Measurements from ENCODE around the gene UBE2E2. TPM values are rescaled to one million over a fixed set of nuclear protein-coding genes. Genes with fewer than 3 reads are reported as not detected.
"Not testable (repeated sequence)": the region's sequence is repeated elsewhere in the genome, so short reads cannot be mapped to it uniquely, and the experiment has no call there.

The UBE2E2 gene
- total RNA-seq, 1 donor from 2014 or later, result 13.9 TPM

DNA sequence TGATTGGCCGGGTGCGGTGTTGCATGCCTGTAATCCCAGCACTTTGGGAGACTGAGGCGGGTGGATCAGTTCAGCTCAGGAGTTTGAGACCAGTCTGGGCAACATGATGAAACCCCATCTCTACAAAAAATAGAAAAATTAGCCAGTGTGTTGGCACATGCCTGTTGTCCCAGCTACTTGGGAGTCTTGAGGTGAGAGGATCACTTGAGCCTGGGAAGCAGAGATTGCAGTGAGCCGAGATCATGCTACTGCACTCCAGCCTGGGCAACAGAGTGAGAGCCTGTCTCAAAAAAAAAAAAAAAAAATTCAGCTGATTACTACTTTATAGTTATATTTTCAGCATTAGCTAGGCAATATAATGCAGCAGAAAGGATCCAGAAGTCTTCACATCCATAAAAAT is 133.7 kb downstream of the UBE2E2 start:
- H3K4me1 Mint-ChIP-seq (ENCODE audit: low read depth); H3K27me3 Mint-ChIP-seq (ENCODE audit: insufficient read depth); H3K9me3 Mint-ChIP-seq; H3K27ac Mint-ChIP-seq; DNase-seq (ENCODE audit: low spot score); intact Hi-C loops (cut with micrococcal nuclease); H3K36me3 Mint-ChIP-seq (ENCODE audit: low read depth); H3K4me3 Mint-ChIP-seq: not testable (repeated sequence)

DNA sequence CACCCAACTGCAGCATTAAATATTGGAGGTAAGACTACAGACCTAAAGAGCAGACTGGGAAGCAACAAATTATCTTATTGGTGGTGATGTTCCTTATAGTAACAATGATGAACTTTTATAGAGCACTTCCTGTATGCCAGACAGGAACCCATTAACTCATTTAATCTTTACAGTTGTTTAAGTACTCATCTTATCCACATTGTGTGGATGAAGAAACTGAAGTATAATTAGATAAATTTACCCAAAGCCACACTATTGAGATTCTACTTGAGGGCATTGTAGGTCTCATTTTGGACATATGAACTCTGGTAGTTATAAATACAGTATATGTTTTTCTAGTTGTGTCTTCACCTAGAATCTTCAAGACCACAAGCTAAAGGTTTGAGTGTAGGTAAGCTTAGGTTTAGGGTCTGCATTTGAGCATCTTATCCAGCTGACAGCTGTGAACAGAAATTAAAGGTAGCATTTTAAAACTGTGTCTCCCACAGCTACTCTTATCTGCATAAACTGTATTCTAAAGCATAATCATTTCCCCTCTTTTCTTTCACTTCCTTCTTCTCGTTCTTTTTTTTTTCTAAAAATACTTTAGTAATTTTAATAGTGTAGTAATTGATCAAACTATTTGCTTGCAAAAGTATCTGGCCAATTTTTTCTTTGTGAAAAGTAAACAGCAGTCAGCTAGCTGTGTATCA is 138.2 kb downstream of the UBE2E2 start:
- intact Hi-C loops (cut with micrococcal nuclease), result no loop called here
- no peak overlapping the region for H3K27ac Mint-ChIP-seq
- no peak overlapping the region for H3K4me3 Mint-ChIP-seq
- no peaks in the 10 kb centered on the region for H3K4me1 Mint-ChIP-seq (ENCODE audit: low read depth)
- no peaks in the 10 kb centered on the region for H3K36me3 Mint-ChIP-seq (ENCODE audit: low read depth)
- no peaks in the 10 kb centered on the region for H3K27me3 Mint-ChIP-seq (ENCODE audit: insufficient read depth)
- no peaks in the 10 kb centered on the region for H3K9me3 Mint-ChIP-seq
- no peak for DNase-seq (ENCODE audit: low spot score)

GRCh38 chr3:23342343-23342742 is 139.2 kb downstream of the UBE2E2 start:
- DNase-seq (ENCODE audit: low spot score), result no peak
- Mint-ChIP-seq H3K4me3 (no peak overlapping the region), H3K27ac (no peak overlapping the region), H3K4me1 (ENCODE audit: low read depth) (no peaks in the 10 kb centered on the region), H3K36me3 (ENCODE audit: low read depth) (no peaks in the 10 kb centered on the region), H3K9me3 (no peaks in the 10 kb centered on the region), H3K27me3 (ENCODE audit: insufficient read depth) (no peaks in the 10 kb centered on the region)
- intact Hi-C loops (cut with micrococcal nuclease), result no loop called here

- H3K9me3 Mint-ChIP-seq, result no peaks in the 10 kb centered on the region
- DNase-seq (ENCODE audit: low spot score), result no peak
- no peak overlapping the region for H3K4me3 Mint-ChIP-seq
- H3K27ac Mint-ChIP-seq, result no peak overlapping the region
- no peaks in the 10 kb centered on the region for H3K27me3 Mint-ChIP-seq (ENCODE audit: insufficient read depth)
- H3K36me3 Mint-ChIP-seq (ENCODE audit: low read depth), result no peaks in the 10 kb centered on the region
- H3K4me1 Mint-ChIP-seq (ENCODE audit: low read depth), result no peaks in the 10 kb centered on the region
- intact Hi-C loops (cut with micrococcal nuclease), result no loop called here
Measured at GRCh38 chr3:23343509-23343908, 140.4 kb downstream of the UBE2E2 start.

DNA sequence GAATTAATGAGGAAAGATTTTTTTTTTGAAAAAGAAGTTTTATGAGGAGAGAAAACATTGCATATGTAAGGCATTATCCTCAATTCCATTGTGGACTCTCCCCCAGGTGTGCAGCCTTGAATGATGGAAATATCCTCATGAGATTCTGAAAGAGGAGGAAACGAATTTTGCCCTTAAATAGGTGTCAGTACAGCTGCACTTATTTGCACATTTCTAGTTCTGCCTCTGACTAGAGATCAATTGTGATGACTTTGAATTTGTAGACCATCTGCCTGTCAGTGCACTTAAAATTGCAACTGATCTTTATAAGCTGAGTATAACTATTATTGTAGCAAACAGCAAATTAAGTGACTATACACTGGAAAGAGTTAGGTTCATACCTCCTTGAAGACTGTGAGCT is 141.8 kb downstream of the UBE2E2 start:
- H3K27me3 Mint-ChIP-seq (ENCODE audit: insufficient read depth), result no peaks in the 10 kb centered on the region
- H3K9me3 Mint-ChIP-seq, result no peaks in the 10 kb centered on the region
- no peak overlapping the region for H3K4me3 Mint-ChIP-seq
- no peaks in the 10 kb centered on the region for H3K4me1 Mint-ChIP-seq (ENCODE audit: low read depth)
- DNase-seq (ENCODE audit: low spot score), result no peak
- H3K36me3 Mint-ChIP-seq (ENCODE audit: low read depth), result no peaks in the 10 kb centered on the region
- no peak overlapping the region for H3K27ac Mint-ChIP-seq
- intact Hi-C loops (cut with micrococcal nuclease), result no loop called here

GRCh38 chr3:23349444-23349843 is 146.3 kb downstream of the UBE2E2 start:
- H3K36me3 Mint-ChIP-seq (ENCODE audit: low read depth); H3K9me3 Mint-ChIP-seq; H3K27me3 Mint-ChIP-seq (ENCODE audit: insufficient read depth); DNase-seq (ENCODE audit: low spot score); H3K4me3 Mint-ChIP-seq; H3K27ac Mint-ChIP-seq; H3K4me1 Mint-ChIP-seq (ENCODE audit: low read depth); intact Hi-C loops (cut with micrococcal nuclease): not testable (repeated sequence)

GRCh38 chr3:23356169-23356568 is 153.0 kb downstream of the UBE2E2 start:
- no peak overlapping the region for H3K4me3 Mint-ChIP-seq
- intact Hi-C loops (cut with micrococcal nuclease), result no loop called here
- no peaks in the 10 kb centered on the region for H3K9me3 Mint-ChIP-seq
- no peaks in the 10 kb centered on the region for H3K36me3 Mint-ChIP-seq (ENCODE audit: low read depth)
- DNase-seq (ENCODE audit: low spot score), result no peak
- H3K4me1 Mint-ChIP-seq (ENCODE audit: low read depth), result no peaks in the 10 kb centered on the region
- H3K27me3 Mint-ChIP-seq (ENCODE audit: insufficient read depth), result no peaks in the 10 kb centered on the region
- H3K27ac Mint-ChIP-seq, result no peak overlapping the region

GRCh38 chr3:23356923-23357322 is 153.8 kb downstream of the UBE2E2 start:
- no peaks in the 10 kb centered on the region for H3K36me3 Mint-ChIP-seq (ENCODE audit: low read depth)
- intact Hi-C loops (cut with micrococcal nuclease), result no loop called here
- H3K27ac Mint-ChIP-seq, result no peak overlapping the region
- H3K4me3 Mint-ChIP-seq, result no peak overlapping the region
- H3K4me1 Mint-ChIP-seq (ENCODE audit: low read depth), result no peaks in the 10 kb centered on the region
- H3K27me3 Mint-ChIP-seq (ENCODE audit: insufficient read depth), result no peaks in the 10 kb centered on the region
- H3K9me3 Mint-ChIP-seq, result no peaks in the 10 kb centered on the region
- DNase-seq (ENCODE audit: low spot score), result no peak

GRCh38 chr3:23359116-23359515 is 156.0 kb downstream of the UBE2E2 start:
- no peak overlapping the region for H3K4me3 Mint-ChIP-seq
- peaks cover 4% of the 10 kb centered on the region for H3K9me3 Mint-ChIP-seq
- intact Hi-C loops (cut with micrococcal nuclease), result no loop called here
- H3K27ac Mint-ChIP-seq, result no peak overlapping the region
- no peak for DNase-seq (ENCODE audit: low spot score)
- H3K27me3 Mint-ChIP-seq (ENCODE audit: insufficient read depth), result peaks cover 1% of the 10 kb centered on the region
- no peaks in the 10 kb centered on the region for H3K36me3 Mint-ChIP-seq (ENCODE audit: low read depth)
- no peaks in the 10 kb centered on the region for H3K4me1 Mint-ChIP-seq (ENCODE audit: low read depth)

GRCh38 chr3:23365066-23365465 is 161.9 kb downstream of the UBE2E2 start:
- H3K27me3 Mint-ChIP-seq (ENCODE audit: insufficient read depth), result peaks cover 1% of the 10 kb centered on the region
- H3K4me1 Mint-ChIP-seq (ENCODE audit: low read depth), result no peaks in the 10 kb centered on the region
- intact Hi-C loops (cut with micrococcal nuclease), result no loop called here
- H3K9me3 Mint-ChIP-seq, result peaks cover 7% of the 10 kb centered on the region
- DNase-seq (ENCODE audit: low spot score), result no peak
- H3K36me3 Mint-ChIP-seq (ENCODE audit: low read depth), result no peaks in the 10 kb centered on the region
- H3K27ac Mint-ChIP-seq, result no peak overlapping the region
- no peak overlapping the region for H3K4me3 Mint-ChIP-seq

- Mint-ChIP-seq H3K27ac (no peak overlapping the region), H3K27me3 (ENCODE audit: insufficient read depth) (peaks cover 1% of the 10 kb centered on the region), H3K36me3 (ENCODE audit: low read depth) (no peaks in the 10 kb centered on the region), H3K4me3 (no peak overlapping the region), H3K9me3 (peaks cover 3% of the 10 kb centered on the region), H3K4me1 (ENCODE audit: low read depth) (no peaks in the 10 kb centered on the region)
- intact Hi-C loops (cut with micrococcal nuclease), result no loop called here
- DNase-seq (ENCODE audit: low spot score), result no peak
Measured at GRCh38 chr3:23368731-23369130, 165.6 kb downstream of the UBE2E2 start.

DNA sequence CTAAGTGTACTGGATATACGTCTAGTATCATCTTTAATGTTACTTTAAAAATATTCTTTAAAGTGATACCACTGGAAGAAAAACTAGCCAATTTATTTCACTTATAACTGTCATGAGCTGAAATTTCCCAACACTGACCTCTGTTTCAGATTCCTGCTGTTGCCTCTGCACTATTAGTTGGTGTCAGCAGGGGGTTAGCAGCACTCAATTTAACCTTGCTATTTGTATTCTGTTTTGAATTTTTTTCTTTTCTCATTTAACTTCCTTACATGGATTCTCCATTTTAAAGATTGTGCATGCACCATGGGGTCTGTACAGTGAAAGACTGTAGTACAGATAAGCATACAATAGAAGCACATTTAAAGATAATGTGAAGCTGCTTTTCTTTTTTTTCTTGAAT is 169.2 kb downstream of the UBE2E2 start:
- Mint-ChIP-seq H3K4me3 (no peak overlapping the region), H3K4me1 (ENCODE audit: low read depth) (no peaks in the 10 kb centered on the region), H3K36me3 (ENCODE audit: low read depth) (no peaks in the 10 kb centered on the region), H3K27me3 (ENCODE audit: insufficient read depth) (no peaks in the 10 kb centered on the region), H3K9me3 (no peaks in the 10 kb centered on the region), H3K27ac (no peak overlapping the region)
- intact Hi-C loops (cut with micrococcal nuclease), result no loop called here
- no peak for DNase-seq (ENCODE audit: low spot score)

DNA sequence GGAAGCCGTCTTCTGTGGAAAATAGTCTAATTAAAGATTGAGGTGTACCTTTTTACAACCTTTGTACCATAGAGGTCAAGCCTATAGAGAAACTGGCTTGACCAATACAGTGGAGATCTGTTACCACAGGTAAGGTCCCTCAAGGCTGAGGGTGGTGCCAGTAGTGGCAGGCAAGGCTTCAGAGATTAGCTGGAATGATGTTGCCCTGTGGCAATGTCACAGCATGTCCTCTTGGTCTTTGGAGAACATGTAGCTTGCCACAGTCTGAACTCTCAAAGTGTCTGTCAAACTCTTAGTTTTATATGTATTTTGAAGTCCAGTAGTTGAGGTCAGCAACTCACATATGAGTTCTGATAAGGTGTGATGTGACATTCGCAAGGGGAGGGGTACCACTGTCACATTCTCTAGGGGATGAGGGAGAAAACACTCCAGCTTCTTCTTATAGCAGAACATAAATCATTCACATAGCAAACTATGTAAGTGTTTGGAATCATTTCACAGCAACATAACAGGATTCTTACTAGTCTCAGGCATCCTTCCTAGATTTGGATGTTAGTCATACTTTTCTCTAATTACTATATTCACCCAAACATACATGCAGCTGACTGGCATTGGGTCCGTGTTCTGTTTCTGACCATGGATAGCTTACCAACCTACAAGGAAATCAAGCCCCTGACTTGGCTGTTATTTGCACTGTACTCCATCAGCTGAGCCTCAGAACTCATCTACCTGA is 173.6 kb downstream of the UBE2E2 start:
- intact Hi-C loops (cut with micrococcal nuclease), result no loop called here
- no peaks in the 10 kb centered on the region for H3K4me1 Mint-ChIP-seq (ENCODE audit: low read depth)
- no peaks in the 10 kb centered on the region for H3K9me3 Mint-ChIP-seq
- no peak for DNase-seq (ENCODE audit: low spot score)
- no peak overlapping the region for H3K4me3 Mint-ChIP-seq
- H3K36me3 Mint-ChIP-seq (ENCODE audit: low read depth), result no peaks in the 10 kb centered on the region
- H3K27me3 Mint-ChIP-seq (ENCODE audit: insufficient read depth), result no peaks in the 10 kb centered on the region
- H3K27ac Mint-ChIP-seq, result no peak overlapping the region

All from activated T-helper 1 cell treated with anti-CD3 and anti-CD28 coated beads, Interleukin-12 subunit alpha, Interleukin-12 subunit beta, Interleukin-2, Interleukin-4 antibody, amounts not matched to agents 30 ng/mL and 10 ng/mL and 1 ng/mL, durations not matched to agents 14 hours and 24 hours and 36 hours (primary cell).